ENCODE results near the gene RNF126.

Gene RNF126

GRCh38 chr19:653425-653824, 9.6 kb downstream of the RNF126 start:
- Histone ChIP-seq H3K36me3 (ENCODE audit: control insufficient read depth, low read length) (peaks cover 82% of the 10 kb centered on the region), H4K20me1 (ENCODE audit: control insufficient read depth, insufficient read depth, low read depth, low read length) (peaks cover 23% of the 10 kb centered on the region), H3K79me2 (ENCODE audit: control insufficient read depth, low read length) (peaks cover 75% of the 10 kb centered on the region), H3K4me3 (ENCODE audit: low read length) (no peak overlapping the region), H3K4me2 (ENCODE audit: low read length) (no peak overlapping the region), H3K9me3 (ENCODE audit: control insufficient read depth, insufficient read depth, low read length) (no peaks in the 10 kb centered on the region), H3K9me2 (replicated peaks; ENCODE audit: control insufficient read depth, low read length) (no peaks in the 10 kb centered on the region), H3K27me3 (ENCODE audit: control insufficient read depth, low read length) (no peaks in the 10 kb centered on the region), H3F3A (ENCODE audit: control insufficient read depth, insufficient read depth) (no peaks in the 10 kb centered on the region), H3K27ac (ENCODE audit: low read depth, low read length) (no peak overlapping the region), H3K4me1 (ENCODE audit: control insufficient read depth, low read length) (no peaks in the 10 kb centered on the region)
- TF ChIP-seq CTCF (IDR thresholded peaks at IDR 0.05; ENCODE audit: low read depth, low read length, poor library complexity, severe bottlenecking) = no peak
- no peak for TF ChIP-seq EZH2phosphoT487 (IDR thresholded peaks at IDR 0.05; ENCODE audit: borderline replicate concordance, low read length)

- H3K9me2 ChIP-seq (replicated peaks; ENCODE audit: control insufficient read depth, low read length) = no peaks in the 10 kb centered on the region
- H3K79me2 ChIP-seq (ENCODE audit: control insufficient read depth, low read length) = peaks cover 68% of the 10 kb centered on the region
- no peaks in the 10 kb centered on the region for H3F3A ChIP-seq (ENCODE audit: control insufficient read depth, insufficient read depth)
- H3K4me1 ChIP-seq (ENCODE audit: control insufficient read depth, low read length) = no peaks in the 10 kb centered on the region
- H3K27me3 ChIP-seq (ENCODE audit: control insufficient read depth, low read length) = no peaks in the 10 kb centered on the region
- peaks cover 18% of the 10 kb centered on the region for H4K20me1 ChIP-seq (ENCODE audit: control insufficient read depth, insufficient read depth, low read depth, low read length)
- H3K36me3 ChIP-seq (ENCODE audit: control insufficient read depth, low read length) = peaks cover 77% of the 10 kb centered on the region
- H3K4me3 ChIP-seq (ENCODE audit: low read length) = no peak overlapping the region
- no peak overlapping the region for H3K27ac ChIP-seq (ENCODE audit: low read depth, low read length)
- TF ChIP-seq CTCF (IDR thresholded peaks at IDR 0.05; ENCODE audit: low read depth, low read length, poor library complexity, severe bottlenecking) (no peak), EZH2phosphoT487 (IDR thresholded peaks at IDR 0.05; ENCODE audit: borderline replicate concordance, low read length) (no peak)
- no peaks in the 10 kb centered on the region for H3K9me3 ChIP-seq (ENCODE audit: control insufficient read depth, insufficient read depth, low read length)
- H3K4me2 ChIP-seq (ENCODE audit: low read length) = no peak overlapping the region
Measured at GRCh38 chr19:652467-653389, 10.3 kb downstream of the RNF126 start.

- Histone ChIP-seq H3F3A (ENCODE audit: control insufficient read depth, insufficient read depth) (no peaks in the 10 kb centered on the region), H4K20me1 (ENCODE audit: control insufficient read depth, insufficient read depth, low read depth, low read length) (peaks cover 18% of the 10 kb centered on the region), H3K4me3 (ENCODE audit: low read length) (no peak overlapping the region), H3K27me3 (ENCODE audit: control insufficient read depth, low read length) (no peaks in the 10 kb centered on the region), H3K4me2 (ENCODE audit: low read length) (no peak overlapping the region), H3K4me1 (ENCODE audit: control insufficient read depth, low read length) (no peaks in the 10 kb centered on the region), H3K9me2 (replicated peaks; ENCODE audit: control insufficient read depth, low read length) (no peaks in the 10 kb centered on the region), H3K27ac (ENCODE audit: low read depth, low read length) (no peak overlapping the region), H3K36me3 (ENCODE audit: control insufficient read depth, low read length) (peaks cover 76% of the 10 kb centered on the region), H3K9me3 (ENCODE audit: control insufficient read depth, insufficient read depth, low read length) (no peaks in the 10 kb centered on the region), H3K79me2 (ENCODE audit: control insufficient read depth, low read length) (peaks cover 61% of the 10 kb centered on the region)
- TF ChIP-seq EZH2phosphoT487 (IDR thresholded peaks at IDR 0.05; ENCODE audit: borderline replicate concordance, low read length) (no peak), CTCF (IDR thresholded peaks at IDR 0.05; ENCODE audit: low read depth, low read length, poor library complexity, severe bottlenecking) (no peak)
Measured at GRCh38 chr19:651991-652390, 11.0 kb downstream of the RNF126 start.

Data from DOHH2 (cell line).